ENCODE measurements around the gene SMYD3. TPM values are rescaled to one million over a fixed set of nuclear protein-coding genes. Genes with fewer than 3 reads are reported as not detected.

SMYD3 gene
- total and polyA plus RNA-seq, 2 donors (not counting 1 experiment from before 2014, with no cell fraction given): 9.7 to 37.2 TPM

- Mint-ChIP-seq H3K27me3 (no peaks in the 10 kb centered on the region), H3K4me3 (no peak overlapping the region), H3K27ac (no peak overlapping the region), H3K4me1 (peaks cover 4% of the 10 kb centered on the region), H3K9me3 (ENCODE audit: insufficient read depth) (peaks cover 2% of the 10 kb centered on the region)
- DNase-seq (no peak), ATAC-seq (ENCODE audit: low read depth) (no peak)
- 99% methylated on average over 5 of the region's 5 CpGs for WGBS (ENCODE audit: insufficient coverage)
- H3K27me3 ChIP-seq (replicated peaks in 1 of 4; ENCODE audit: control extremely low read depth in 1 of 4, control insufficient read depth in 3 of 4, insufficient read depth in 4 of 4, low read length in 3 of 4): no peaks in the 10 kb centered on the region
- ChIA-PET POLR2A (no interaction called here), CTCF (no interaction called here)
- H2AFZ ChIP-seq (ENCODE audit: insufficient read depth, low read depth, low read length, poor library complexity, severe bottlenecking): no peak overlapping the region
- no peaks in the 10 kb centered on the region for H3K4me1 ChIP-seq (ENCODE audit: control insufficient read depth in 2 of 2, insufficient read depth in 2 of 2, low read length in 2 of 2)
- H4K20me1 ChIP-seq (ENCODE audit: control insufficient read depth, insufficient read depth, low read length, poor library complexity, severe bottlenecking): no peaks in the 10 kb centered on the region
- no peak overlapping the region for H3K27ac ChIP-seq (ENCODE audit: low read length in 2 of 2)
- no peak overlapping the region for H3K9ac ChIP-seq (ENCODE audit: low read length)
- H3K9me3 ChIP-seq (ENCODE audit: control extremely low read depth in 1 of 3, control insufficient read depth in 2 of 3, insufficient read depth in 1 of 3, low read length in 2 of 3): no peaks in the 10 kb centered on the region
- intact Hi-C loops (cut with micrococcal nuclease): no loop called here
- no peaks in the 10 kb centered on the region for H3K79me2 ChIP-seq (ENCODE audit: control insufficient read depth, insufficient read depth, low read length)
- H3K36me3 ChIP-seq (replicated peaks in 1 of 2; ENCODE audit: control extremely low read depth in 1 of 2, control insufficient read depth in 1 of 2, extremely low read depth in 1 of 2, insufficient read depth in 2 of 2, low read length in 1 of 2): peaks cover 0 to 4% of the 10 kb centered on the region in 2 experiments
- H3K4me3 ChIP-seq (ENCODE audit: control extremely low read depth in 1 of 5, extremely low read depth in 1 of 5, insufficient read depth in 1 of 5, low read depth in 2 of 5, low read length in 4 of 5): no peak overlapping the region
- no peak overlapping the region for H3K4me2 ChIP-seq (replicated peaks; ENCODE audit: low read depth, low read length, poor library complexity, severe bottlenecking)
- TF ChIP-seq, protein P1, sequence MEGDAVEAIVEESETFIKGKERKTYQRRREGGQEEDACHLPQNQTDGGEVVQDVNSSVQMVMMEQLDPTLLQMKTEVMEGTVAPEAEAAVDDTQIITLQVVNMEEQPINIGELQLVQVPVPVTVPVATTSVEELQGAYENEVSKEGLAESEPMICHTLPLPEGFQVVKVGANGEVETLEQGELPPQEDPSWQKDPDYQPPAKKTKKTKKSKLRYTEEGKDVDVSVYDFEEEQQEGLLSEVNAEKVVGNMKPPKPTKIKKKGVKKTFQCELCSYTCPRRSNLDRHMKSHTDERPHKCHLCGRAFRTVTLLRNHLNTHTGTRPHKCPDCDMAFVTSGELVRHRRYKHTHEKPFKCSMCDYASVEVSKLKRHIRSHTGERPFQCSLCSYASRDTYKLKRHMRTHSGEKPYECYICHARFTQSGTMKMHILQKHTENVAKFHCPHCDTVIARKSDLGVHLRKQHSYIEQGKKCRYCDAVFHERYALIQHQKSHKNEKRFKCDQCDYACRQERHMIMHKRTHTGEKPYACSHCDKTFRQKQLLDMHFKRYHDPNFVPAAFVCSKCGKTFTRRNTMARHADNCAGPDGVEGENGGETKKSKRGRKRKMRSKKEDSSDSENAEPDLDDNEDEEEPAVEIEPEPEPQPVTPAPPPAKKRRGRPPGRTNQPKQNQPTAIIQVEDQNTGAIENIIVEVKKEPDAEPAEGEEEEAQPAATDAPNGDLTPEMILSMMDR (IDR thresholded peaks at IDR 0.05): no peak
- TF ChIP-seq EZH2 (IDR thresholded peaks at IDR 0.05; ENCODE audit: borderline replicate concordance, insufficient read depth, low read depth, low read length, poor library complexity, severe bottlenecking): no peak
Measured at GRCh38 chr1:245834002-245834401, 673.1 kb downstream of the SMYD3 start.

GRCh38 chr1:245832771-245833527 lies 674.1 kb downstream of the SMYD3 start:
- Histone ChIP-seq H4K20me1 (ENCODE audit: control insufficient read depth, insufficient read depth, low read length, poor library complexity, severe bottlenecking) (no peaks in the 10 kb centered on the region), H3K4me3 (ENCODE audit: control extremely low read depth in 1 of 5, extremely low read depth in 1 of 5, insufficient read depth in 1 of 5, low read depth in 2 of 5, low read length in 4 of 5) (no peak overlapping the region), H2AFZ (ENCODE audit: insufficient read depth, low read depth, low read length, poor library complexity, severe bottlenecking) (no peak overlapping the region), H3K9me3 (ENCODE audit: control extremely low read depth in 1 of 3, control insufficient read depth in 2 of 3, insufficient read depth in 1 of 3, low read length in 2 of 3) (no peaks in the 10 kb centered on the region), H3K9ac (ENCODE audit: low read length) (no peak overlapping the region), H3K4me1 (ENCODE audit: control insufficient read depth in 2 of 2, insufficient read depth in 2 of 2, low read length in 2 of 2) (no peaks in the 10 kb centered on the region), H3K36me3 (replicated peaks in 1 of 2; ENCODE audit: control extremely low read depth in 1 of 2, control insufficient read depth in 1 of 2, extremely low read depth in 1 of 2, insufficient read depth in 2 of 2, low read length in 1 of 2) (peaks cover 0 to 4% of the 10 kb centered on the region in 2 experiments), H3K27ac (ENCODE audit: low read length in 2 of 2) (no peak overlapping the region), H3K79me2 (ENCODE audit: control insufficient read depth, insufficient read depth, low read length) (no peaks in the 10 kb centered on the region), H3K4me2 (replicated peaks; ENCODE audit: low read depth, low read length, poor library complexity, severe bottlenecking) (no peak overlapping the region), H3K27me3 (replicated peaks in 1 of 4; ENCODE audit: control extremely low read depth in 1 of 4, control insufficient read depth in 3 of 4, insufficient read depth in 4 of 4, low read length in 3 of 4) (no peaks in the 10 kb centered on the region)
- intact Hi-C loops (cut with micrococcal nuclease): no loop called here
- TF ChIP-seq, protein P1 (IDR thresholded peaks at IDR 0.05): no peak
- ChIA-PET POLR2A (no interaction called here), CTCF (interaction anchor here (0.6 kb wide), 1 partner anchor 1773 kb away, joined by 3 read pairs; no protein-coding TSS in a partner anchor)
- ATAC-seq (ENCODE audit: low read depth) (no peak), DNase-seq (no peak)
- Mint-ChIP-seq H3K9me3 (ENCODE audit: insufficient read depth) (peaks cover 2% of the 10 kb centered on the region), H3K27ac (no peak overlapping the region), H3K27me3 (no peaks in the 10 kb centered on the region), H3K4me3 (no peak overlapping the region), H3K4me1 (peaks cover 4% of the 10 kb centered on the region)
- WGBS (ENCODE audit: insufficient coverage): 100% methylated on average over 4 of the region's 7 CpGs
